Activated CD4-positive, CD25-positive, alpha-beta regulatory T cell treated with anti-CD3 and anti-CD28 coated beads, Interleukin-2, amount 50 U/mL, for 24 hours (primary cell): ENCODE data around the gene PARD6B.
A peak's percentile ranks its signal among the peaks of the same experiment; 100 is the strongest.

ENCODE experiments used
- ATAC-seq, 2 donors: fragments of 150-1000 bp; cut with Tn5 transposase; one replicate each; pipeline ENCODE4 v1.10.0; 2021; ENCODE audit warnings: mild to moderate bottlenecking in 1 of 2, moderate library complexity in 1 of 2

PARD6B gene

DNA sequence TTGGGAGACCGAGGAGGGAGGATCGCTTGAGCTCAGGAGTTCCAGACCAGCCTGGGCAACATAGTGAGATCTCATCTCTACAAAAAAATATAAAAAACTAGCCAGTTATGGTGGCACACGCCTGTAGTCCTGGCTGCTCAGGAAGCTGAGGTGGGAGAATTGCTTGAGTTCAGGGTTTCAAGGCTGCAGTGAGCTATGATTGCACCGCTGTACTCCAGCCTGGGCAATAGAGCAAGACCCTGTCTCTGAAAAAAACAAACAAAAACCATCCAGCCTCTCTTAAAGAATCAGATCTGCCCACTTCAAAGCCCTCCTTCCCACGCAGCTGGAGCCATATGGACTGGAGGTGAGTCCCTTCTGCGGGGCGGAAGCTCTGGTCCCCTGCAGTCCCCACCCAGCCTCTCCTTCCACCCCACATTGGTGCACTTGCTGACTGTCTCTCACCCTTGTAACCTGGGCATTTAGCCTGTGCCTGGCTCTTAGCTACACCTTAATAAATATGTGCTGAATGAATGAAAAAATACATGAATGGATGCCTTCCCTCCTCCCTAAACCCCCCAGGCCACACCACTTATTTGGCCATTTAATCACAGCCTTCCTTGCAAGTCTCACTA lies 7.2 kb upstream of the PARD6B start:
- ATAC-seq = no peak

DNA sequence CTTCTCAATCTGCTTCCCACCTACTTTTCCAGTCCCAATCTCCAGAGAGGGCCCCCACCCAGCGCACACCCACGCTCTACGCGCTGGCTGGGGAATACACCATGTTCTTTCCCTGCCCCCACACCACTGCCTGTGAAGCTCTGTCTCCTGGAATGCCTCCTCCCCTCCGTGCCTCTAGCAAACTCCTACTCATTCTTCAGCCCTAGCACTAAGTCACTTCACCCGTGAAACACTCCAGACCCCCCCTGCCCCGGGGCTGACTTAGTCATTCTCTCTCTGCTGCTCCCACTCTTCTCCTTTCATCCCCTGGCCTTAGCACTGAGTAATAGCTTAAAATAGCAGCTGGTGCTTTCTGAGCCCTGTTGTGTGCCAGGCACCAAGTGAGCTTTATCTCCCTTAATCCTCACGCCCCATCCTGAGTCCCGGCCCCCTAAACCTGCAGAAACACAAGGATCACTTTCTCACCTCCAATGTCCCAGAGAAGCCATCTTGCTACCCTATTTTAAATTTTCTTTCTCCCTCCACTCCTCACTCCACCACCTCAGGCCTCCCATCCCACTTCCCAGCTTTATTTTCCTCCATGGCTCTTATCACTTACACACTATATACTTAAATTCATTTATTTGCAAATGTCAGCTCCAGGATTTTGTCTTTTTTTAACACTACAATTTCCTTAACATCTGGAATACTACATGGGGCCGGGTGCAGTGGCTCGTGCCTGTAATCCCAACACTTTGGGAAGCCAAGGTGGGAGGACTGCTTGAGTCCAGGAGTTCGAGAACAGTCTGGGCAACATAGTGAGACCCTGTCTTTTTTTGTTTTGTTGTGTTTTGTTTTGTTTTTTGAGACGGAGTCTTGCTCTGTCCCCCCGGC lies 6.3 kb upstream of the PARD6B start:
- ATAC-seq = peak; percentile 97 to 99

DNA sequence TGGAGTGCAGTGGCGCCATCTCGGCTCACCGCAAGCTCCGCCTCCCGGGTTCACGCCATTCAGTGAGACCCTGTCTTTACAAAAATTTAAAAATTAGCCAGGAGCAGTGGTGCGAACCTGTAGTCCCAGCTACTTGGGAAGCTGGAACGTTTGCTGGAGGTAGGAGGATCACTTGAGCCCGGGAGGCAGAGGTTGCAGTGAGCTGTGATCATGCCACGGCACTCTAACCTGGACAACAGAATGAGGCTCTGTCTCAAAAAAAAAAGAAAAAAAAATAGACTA lies 5.7 kb upstream of the PARD6B start:
- ATAC-seq = no peak

DNA sequence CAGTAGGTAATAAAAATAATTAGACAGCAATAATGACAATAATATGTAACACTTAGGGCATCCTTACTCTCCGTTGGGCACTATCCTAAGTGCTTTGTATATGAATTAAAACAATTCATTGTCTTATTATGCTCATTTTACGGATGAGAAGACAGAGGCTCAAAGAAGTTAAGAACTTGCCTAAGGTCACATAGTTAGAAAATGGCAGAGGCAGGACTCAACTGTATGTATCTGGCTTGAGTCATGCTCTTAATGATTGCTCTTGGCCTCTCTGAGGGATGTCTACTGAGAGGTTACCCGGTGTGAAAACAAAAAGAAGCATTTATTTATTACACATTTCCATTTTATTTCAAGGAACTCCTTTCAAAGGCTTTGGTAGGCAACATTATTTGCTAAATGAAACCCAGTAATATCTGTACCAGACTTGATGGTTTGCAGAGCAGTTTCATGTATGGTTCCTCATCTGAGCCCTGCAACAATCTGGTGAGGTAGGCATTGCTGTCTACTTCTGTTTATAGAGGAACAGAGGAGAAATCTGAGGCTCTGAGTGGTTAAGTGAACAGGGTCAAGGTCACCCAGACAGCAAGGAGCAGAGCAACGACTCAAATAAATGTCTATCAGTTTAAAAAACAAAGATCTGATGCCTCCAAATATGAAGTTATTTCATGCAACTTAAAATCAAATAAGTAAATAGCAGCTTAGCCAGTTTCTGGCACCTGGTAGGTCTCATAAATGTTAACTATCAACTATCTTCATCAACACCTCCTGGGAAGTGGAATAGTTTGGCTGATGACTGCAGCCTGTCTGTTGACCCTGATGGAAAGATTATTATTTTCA lies 4.2 kb upstream of the PARD6B start:
- ATAC-seq = no peak

DNA sequence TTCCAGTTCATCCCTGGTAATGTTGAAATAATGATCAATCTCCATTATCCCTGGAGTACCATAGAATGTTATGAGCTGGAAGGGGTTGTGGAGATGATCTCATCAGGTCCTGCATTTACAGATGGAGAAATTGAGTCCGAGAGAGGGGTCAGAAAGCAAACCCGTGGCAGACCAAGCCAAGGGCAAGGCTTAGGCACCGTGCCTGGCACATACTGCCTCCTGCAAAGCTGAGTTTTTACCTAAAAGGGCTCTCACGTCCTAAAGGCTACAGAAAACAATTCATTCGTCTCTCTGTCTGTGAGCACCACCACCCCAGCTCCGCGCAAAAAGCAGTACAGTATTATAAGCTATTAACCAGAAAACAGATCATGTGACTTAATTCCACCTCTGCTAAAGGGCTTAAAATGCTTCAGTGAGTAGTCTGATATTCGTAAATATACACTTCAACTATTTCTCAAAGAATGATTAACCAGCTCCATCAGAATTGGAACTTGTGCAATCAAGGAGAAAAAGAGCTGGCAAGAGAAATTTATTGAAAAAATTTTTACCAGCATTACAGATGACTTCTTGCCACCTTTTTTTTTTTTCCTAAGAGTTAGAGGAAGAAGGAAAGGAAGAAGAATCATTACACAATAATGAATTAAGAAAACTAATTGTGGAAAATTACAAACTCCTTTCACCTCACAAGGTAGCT lies 3.4 kb upstream of the PARD6B start:
- ATAC-seq = no peak

DNA sequence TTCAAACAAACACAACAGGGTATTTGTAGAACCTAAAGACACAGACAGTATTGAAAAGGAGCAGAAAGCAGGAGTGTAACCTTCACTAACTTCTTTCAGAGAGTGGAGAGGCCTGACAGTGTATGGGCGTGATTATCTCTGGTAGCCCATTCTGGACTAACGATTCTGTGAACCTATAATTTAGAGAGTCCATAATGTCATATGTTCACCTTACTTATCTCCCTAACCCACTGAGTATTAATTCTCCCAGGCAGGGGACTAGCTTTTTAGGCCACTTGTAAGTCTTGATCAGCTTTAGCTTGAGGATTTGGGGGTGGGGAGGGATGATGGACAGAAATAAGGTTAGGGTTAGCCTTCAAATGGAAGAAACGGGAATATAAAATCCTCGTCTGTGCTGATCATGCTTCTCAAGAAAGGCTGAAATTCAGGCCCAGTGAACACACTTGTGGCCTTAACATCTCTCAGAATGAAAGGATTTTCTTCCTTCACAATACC lies 2.8 kb upstream of the PARD6B start:
- no peak for ATAC-seq

DNA sequence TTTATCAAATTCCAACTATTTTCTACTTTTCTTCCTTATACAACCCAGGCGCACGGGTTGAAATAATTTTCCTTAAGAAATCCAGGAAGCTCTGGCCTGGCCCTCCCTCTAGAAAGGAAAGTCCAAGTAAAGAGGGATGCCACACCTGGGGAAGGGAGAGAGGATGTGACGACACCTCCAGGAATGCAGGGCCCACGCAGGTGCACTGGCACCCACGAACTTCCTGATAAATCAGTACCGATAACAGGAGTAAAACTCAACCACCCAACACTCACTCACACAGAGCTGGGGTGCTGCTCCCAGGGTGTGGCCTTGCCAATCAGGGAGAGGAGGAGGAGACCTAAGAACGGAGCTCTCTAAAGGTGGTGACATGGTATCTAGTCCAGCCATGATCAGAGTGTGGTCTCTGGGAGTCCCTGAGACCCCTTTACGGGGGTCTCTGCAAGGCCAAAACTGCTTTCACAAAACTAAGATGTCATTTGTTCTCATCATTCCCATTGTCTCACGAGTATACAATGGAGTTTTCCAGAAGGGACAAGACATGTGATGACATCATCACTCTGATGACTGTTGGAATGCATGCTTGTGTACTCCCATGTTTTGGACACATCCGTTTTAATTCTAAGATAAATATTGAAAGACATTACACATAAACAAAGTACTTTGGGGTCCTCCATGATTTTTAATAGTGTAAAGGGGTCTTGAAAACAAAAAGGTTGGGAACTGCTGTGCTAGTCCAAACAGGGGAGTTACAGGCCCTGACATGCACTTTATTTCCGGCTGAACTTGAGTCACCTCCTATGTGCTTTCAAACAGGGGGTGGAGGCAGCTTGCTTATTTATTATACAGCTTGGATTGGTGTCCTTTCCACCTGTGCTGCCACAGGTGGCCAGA lies 2.2 kb upstream of the PARD6B start:
- no peak for ATAC-seq

DNA sequence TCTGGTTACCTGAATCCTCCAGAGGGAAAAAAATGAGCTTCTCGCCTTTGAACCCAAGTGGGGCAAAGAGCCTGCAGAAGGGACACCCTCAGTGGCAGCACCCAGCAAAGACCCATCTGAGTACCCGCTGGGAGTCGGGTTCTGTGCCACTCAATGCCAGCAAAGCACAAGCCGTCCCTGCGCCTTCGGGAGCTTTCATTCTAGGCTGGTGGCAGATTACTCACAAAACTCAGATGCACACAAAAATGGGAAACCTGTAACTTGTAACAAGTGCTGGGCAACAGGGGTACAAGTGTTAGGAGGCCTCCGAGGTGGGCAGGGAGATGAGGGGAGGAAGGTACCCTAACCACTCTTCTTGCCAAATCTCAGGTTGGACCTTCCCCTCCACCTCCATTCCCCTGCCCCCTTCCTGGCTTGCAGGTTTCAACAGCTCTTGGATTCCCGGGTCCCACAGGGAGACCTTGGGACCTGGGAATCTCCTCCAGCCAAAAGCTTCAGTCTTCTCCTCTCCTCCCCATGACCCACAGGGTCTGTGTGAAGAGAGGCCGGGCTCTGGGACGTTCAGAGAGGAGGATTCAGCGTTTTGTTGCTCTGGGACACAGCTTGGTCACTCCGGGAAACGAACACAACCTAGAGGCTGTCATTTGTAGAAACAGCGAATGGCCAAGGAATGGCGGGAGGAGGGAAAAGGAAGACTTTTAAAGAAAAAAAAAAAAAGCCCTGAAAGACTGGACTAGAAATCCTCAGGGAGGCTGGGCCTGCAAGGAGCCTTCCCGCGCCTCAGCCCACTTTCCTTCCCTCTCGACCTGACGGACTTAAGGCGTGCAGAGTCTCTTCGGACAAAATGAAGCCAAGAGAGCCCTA lies 1.2 kb upstream of the PARD6B start:
- ATAC-seq = no peak

DNA sequence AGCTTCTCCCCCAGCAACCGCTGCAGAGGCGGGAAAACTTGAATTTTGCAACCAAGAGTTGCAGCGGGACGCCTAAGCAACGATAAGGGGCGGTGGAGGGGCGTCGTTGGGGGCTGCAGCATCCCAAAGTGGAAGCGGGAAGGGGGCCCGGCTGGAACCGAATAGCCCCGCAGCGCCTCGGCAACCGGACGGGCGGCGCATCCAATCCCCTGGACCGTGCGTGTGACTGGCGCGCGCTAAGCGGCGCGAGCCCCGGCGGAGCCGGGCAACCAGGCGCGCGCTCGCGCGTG lies 670 bp upstream of the PARD6B start:
- no peak for ATAC-seq

DNA sequence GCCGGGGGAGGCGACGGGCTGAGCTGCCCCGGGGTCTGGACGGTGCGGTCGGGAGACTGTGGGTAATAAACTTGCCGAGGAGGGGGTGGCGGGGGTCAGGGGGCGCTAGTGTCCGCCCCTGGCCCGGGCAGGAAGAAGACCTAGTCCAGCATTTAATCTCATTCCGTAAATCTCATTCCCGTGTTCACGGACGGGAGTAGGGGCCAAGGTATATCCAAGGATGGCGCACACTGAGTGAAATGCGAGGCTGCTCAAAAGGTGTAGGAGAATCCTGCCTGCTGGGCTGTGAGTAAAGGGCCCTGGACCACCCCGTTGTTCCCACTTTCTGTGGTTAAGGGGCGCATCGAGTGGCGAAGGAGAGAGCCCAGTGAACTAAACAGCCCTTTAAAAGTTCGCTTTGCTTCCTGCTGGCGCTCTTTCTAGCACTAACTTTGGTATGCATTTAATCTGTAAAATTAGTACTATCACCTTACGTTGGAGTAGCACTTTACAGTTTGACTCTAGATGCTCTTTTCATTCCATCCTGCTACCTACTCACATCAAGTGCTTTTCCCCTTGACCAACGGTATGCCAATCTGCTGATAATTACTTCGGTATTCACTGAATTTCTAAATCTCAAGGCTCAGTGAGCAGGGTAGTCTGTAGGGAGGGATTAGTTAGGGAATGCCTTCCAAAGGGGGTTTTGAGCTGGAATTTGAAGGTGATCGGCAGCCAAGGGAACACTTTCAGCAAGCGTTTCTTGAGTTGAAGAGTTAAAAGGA lies 730 bp downstream of the PARD6B start:
- ATAC-seq = no peak

DNA sequence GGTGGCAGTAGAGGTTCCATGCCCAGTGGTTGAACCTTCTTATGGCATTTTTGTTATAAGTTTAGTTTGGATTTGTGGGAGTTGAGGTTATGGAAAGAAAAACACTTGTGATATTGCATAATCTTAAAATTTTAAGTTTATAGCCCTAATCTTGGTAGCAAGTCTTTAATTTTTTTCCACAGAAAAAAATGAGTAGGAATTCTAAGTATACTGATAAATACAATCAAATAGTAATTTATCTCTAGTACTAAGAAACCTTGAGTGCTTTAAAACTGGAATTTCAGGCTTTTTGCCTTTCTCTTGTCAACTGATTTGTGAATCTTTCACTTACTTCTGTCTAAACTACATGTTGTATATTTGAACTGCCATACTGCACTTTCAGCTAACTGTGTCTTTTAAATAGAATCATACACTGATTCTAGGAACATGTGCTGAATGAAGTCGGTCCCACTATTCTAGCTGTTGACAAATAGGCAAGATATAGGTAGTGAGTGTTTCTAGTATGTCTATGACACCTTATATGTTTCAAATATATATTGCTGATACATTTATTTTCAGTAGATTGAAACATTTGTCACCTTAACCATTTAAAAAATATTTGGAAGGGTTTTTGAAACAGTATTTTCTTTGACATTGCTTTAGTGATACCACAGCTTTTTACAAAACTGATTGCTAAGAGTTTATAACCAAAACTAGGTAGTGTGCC lies 2.4 kb downstream of the PARD6B start:
- ATAC-seq = no peak

DNA sequence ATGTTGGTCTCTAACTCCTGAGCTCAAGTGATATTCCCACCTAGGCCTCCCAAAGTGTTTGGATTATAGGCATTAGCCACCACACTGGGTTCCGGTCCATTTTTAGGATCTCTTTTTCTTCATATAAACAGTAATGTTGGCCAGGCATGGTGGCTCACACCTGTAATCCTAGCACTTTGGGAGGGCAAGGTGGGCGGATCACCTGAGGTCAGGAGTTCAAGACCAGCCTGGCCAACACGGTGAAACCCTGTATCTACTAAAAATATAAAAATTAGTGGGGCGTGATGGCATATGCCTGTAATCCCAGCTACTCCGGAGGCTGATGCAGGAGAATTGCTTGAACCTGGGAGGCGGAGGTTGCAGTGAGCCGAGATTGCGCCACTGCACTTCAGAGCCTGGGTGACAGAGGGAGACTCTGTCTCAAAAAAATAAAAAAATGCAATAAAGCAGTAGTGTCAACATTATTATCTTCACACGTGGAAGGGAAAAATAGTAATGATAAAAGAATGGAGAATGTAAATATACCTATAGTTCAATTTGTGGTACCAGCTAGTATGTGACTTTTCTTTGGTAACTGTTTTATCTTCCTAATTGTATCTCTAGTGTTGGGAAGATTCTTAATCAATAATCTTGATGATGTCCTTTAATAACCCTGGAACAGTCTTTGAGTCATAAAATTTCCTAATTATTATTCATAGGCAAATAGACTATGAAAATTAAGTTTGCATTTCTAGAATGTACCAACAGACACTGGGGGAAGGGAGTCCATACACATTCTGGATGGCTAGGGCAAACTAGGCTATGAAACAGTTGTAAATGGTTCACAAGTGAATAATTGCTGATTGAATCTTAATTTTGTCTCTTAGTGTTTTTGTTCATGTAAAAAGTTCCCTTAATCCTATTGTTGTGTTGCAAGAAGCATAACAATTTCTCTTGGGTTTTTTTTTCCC lies 3.6 kb downstream of the PARD6B start:
- no peak for ATAC-seq

DNA sequence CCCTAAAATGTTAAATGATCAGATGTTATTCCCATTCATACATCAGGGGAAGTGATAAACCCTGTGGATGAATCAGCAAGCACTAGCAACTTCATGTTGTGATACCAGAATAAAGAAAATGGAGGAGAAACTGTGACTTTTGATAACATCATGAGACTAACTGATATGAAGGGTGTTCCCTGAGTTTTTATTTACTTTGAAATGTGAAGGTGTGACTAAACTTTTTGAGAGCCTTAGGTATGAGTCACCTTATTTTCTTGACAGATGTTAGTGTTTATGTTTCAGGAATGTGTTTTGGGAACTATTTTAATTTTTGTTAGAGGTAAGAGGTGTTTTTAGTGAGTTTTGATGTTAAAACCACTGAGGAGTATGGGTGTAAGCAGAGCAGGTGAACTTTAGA lies 4.4 kb downstream of the PARD6B start:
- ATAC-seq = no peak

DNA sequence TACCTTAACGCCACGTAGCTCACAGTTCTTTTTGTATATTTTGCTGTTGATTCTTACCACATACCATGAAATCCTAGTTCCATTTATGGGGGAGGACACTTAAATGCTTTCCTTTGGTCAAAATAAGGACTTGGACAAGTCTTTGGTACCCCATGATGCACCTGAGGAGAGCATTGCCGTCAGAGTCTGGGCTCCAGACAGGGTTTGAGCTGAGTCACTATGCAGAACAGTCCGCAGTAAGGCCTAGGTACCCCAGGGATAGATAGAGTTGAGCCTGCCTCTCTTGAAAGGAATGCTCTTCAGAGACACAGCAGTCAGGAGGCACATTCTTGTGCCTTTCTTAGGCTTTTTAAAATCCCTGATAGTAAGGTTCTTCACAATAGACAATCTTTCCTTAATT lies 6.0 kb downstream of the PARD6B start:
- no peak for ATAC-seq

DNA sequence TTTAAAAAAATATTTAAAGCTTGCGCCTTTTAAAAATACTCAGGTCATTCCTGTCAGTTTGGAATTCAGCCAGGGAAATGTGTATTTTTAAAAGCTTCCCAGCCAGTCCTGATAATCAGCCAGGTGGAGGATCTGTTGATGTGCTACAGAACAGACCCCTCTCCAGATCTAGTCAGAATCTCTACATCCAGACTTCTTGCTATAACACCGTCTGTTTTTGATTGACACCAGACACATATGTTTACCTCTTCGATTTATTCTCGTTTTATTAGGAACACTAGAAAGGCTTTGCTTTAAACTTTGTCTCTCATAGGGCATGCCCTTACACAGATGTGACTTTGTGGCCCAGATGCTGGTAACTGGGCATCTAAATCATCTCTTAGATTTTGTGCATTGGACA lies 11.7 kb downstream of the PARD6B start:
- ATAC-seq = no peak

DNA sequence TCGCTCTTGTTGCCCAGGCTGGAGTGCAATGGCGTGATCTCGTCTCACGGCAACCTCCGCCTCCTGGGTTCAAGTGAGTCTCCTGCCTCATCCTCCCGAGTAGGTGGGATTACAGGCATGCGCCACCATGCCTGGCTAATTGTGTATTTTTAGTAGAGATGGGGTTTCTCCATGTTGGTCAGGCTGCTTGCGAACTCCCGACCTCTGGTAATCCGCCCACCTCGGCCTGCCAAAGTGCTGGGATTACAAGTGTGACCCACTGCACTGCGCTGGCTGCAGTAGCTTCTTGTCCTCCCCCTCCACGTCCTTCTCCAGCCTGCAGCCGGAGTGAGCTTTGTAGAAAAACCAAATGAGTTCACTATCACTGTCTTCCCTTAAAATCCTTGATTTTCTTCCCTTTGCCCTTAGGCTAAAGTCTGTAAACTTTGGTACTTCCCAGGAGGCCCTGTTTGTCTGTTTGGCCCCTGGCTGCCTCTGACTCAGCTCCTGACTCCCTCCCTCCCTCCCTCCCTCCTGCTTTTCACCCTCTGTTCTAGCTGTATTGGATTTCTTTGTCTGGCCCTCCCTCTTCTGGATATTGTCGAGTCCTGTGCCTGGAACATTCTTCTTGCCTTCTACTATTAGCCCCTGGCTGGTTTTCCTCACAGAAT lies 12.9 kb downstream of the PARD6B start:
- no peak for ATAC-seq

DNA sequence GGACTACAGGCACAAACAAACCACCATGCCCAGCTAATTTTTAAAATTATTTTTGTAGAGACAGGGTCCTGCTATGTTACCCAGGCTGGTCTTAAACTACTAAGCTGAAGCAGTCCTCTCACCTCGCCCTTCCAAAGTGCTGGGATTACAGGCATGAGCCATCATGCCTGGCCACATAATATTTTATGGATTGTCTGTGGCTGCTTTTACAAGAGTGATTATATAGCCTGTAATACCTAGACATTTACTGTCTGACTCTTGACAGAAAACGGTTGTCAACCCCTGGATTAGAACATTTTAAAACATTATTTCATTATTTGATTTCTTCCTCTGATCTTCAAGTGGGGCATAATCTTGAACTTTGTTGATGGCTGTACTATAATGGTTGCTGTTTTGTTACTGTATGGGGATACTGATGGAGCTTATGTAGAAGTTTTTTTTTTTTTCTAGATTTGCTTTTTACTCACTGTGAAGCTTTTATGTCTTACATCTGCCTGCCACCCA lies 14.3 kb downstream of the PARD6B start:
- ATAC-seq = no peak
